Activated CD4-positive, alpha-beta T cell treated with anti-CD3 and anti-CD28 coated beads, Interleukin-2, amount 50 U/mL, for 48 hours (primary cell): ENCODE results near the gene PTPRT.

ENCODE experiments used
- DNase-seq, 2 experiments: peaks; one replicate each; pipeline ENCODE4 v3.0.0-alpha.2; 2020

Gene PTPRT

GRCh38 chr20:43096126-43096930 lies 93.4 kb downstream of the PTPRT start:
- DNase-seq: no peak

- no peak for DNase-seq
Measured at GRCh38 chr20:43095034-43095433, 94.7 kb downstream of the PTPRT start.

- DNase-seq: no peak
Measured at GRCh38 chr20:43092386-43093088, 97.2 kb downstream of the PTPRT start.

- no peak for DNase-seq
Measured at GRCh38 chr20:43068482-43068881, 121.2 kb downstream of the PTPRT start.

GRCh38 chr20:43066125-43066524 lies 123.6 kb downstream of the PTPRT start:
- DNase-seq: no peak

GRCh38 chr20:43065299-43065698 lies 124.4 kb downstream of the PTPRT start:
- no peak for DNase-seq

- no peak for DNase-seq
Measured at GRCh38 chr20:43058077-43058476, 131.6 kb downstream of the PTPRT start.

- no peak for DNase-seq
Measured at GRCh38 chr20:43057317-43057716, 132.4 kb downstream of the PTPRT start.

GRCh38 chr20:43055181-43055884 lies 134.4 kb downstream of the PTPRT start:
- no peak for DNase-seq

GRCh38 chr20:43052532-43052931 lies 137.2 kb downstream of the PTPRT start:
- DNase-seq: no peak

GRCh38 chr20:43046966-43047365 lies 142.7 kb downstream of the PTPRT start:
- DNase-seq: no peak

GRCh38 chr20:43043887-43044286 lies 145.8 kb downstream of the PTPRT start:
- DNase-seq: no peak

GRCh38 chr20:43040427-43040826 lies 149.3 kb downstream of the PTPRT start:
- peak in 1 of 2 experiments; percentile 3 for DNase-seq

GRCh38 chr20:43037605-43038309 lies 151.9 kb downstream of the PTPRT start:
- DNase-seq: no peak

GRCh38 chr20:43034981-43035724 lies 154.6 kb downstream of the PTPRT start:
- DNase-seq: no peak

- no peak for DNase-seq
Measured at GRCh38 chr20:43032459-43032858, 157.2 kb downstream of the PTPRT start.

- DNase-seq: no peak
Measured at GRCh38 chr20:43029176-43029575, 160.5 kb downstream of the PTPRT start.

- no peak for DNase-seq
Measured at GRCh38 chr20:43028470-43028869, 161.2 kb downstream of the PTPRT start.

GRCh38 chr20:43023836-43024235 lies 165.9 kb downstream of the PTPRT start:
- DNase-seq: no peak

- DNase-seq: no peak
Measured at GRCh38 chr20:43022568-43022967, 167.1 kb downstream of the PTPRT start.

- DNase-seq: no peak
Measured at GRCh38 chr20:43022081-43022480, 167.6 kb downstream of the PTPRT start.
